HepG2 (cell line): ENCODE data around the gene TRPC1. TPM values are rescaled to one million over a fixed set of nuclear protein-coding genes. Genes with fewer than 3 reads are reported as not detected.
"Not testable (repeated sequence)": the region's sequence is repeated elsewhere in the genome, so short reads cannot be mapped to it uniquely, and the experiment has no call there.

Experiments
- ATAC-seq: fragments of 200-7000 bp; cut with Tn5 transposase; 3 replicates; pipeline ENCODE4 v1.9.1; 2020; ENCODE audit warnings: mild to moderate bottlenecking, moderate library complexity
- BruUV-seq: library from RNA; stranded (reverse); fragments of 400-500 nt; replicated peaks from 2 replicates; lab custom pipeline; 2021; lab: Mats Ljungman, UMichigan
- CTCF ChIA-PET: fragments of 300-600 bp; formaldehyde crosslinking; extraction: SDS; loops from one replicate; lab custom pipeline; 2021; ENCODE audit warnings: low total read pairs, inconsistent platforms, low intra/inter-chr PET ratio; lab: Yijun Ruan, JAX
- POLR2A ChIA-PET: fragments of 350-600 bp; sonication (Branson Sonifier 250); formaldehyde crosslinking; loops from one replicate; lab custom pipeline; 2020; ENCODE audit warnings: antibody characterized with exemption, inconsistent platforms; lab: Yijun Ruan, JAX
- DNase-seq: peaks from one replicate; pipeline ENCODE4 v3.0.0-alpha.2; 2015; ENCODE audit warnings: low spot score
- FAIRE-seq: peaks from 3 replicates; lab custom pipeline; 2011; peaks lifted over from hg19 to GRCh38; lab: Jason Lieb, UNC
- H2AFZ ChIP-seq: one replicate; pipeline ENCODE4 v1.6.1; 2011; ENCODE audit warnings: low read length, inconsistent platforms
- H3K27ac ChIP-seq: fragments of 300-600 bp; 3 replicates; pipeline ENCODE4 v1.8.0; 2011; ENCODE audit warnings: mixed run types, mild to moderate bottlenecking, mixed read lengths, low read length, inconsistent platforms; ENCODE audit not compliant: insufficient read depth; ENCODE audit errors: extremely low read length
- H3K27me3 ChIP-seq, 2 experiments: fragments of 200-600 bp in 1 of 2; 2 replicates in 1 of 2; 3 replicates in 1 of 2; pipeline versions ENCODE4 v1.6.0 to v1.8.0; 2011; ENCODE audit warnings: low read length in 2 of 2, mild to moderate bottlenecking in 2 of 2, moderate library complexity in 2 of 2, inconsistent platforms in 1 of 2; ENCODE audit not compliant: insufficient read depth in 2 of 2, control insufficient read depth in 1 of 2
- H3K36me3 ChIP-seq, 2 experiments: fragments of 200-600 bp in 1 of 2; replicated peaks in 1 of 2; 2 replicates in 1 of 2; 3 replicates in 1 of 2; pipeline versions ENCODE4 v1.5.1 to v1.8.0; 2011; ENCODE audit warnings: low read length in 2 of 2, inconsistent platforms in 1 of 2; ENCODE audit not compliant: insufficient read depth in 2 of 2, control insufficient read depth in 1 of 2
- H3K4me1 ChIP-seq: 2 replicates; pipeline ENCODE4 v1.5.1; 2012; ENCODE audit warnings: low read length, inconsistent platforms; ENCODE audit not compliant: insufficient read depth
- H3K4me2 ChIP-seq: 2 replicates; pipeline ENCODE4 v1.6.0; 2011; ENCODE audit warnings: low read depth, low read length, inconsistent platforms
- H3K4me3 ChIP-seq, 3 experiments: fragments of 200-600 bp in 1 of 3; sonication (generic), shearing (Covaris generic) in 1 of 3; replicated peaks in 1 of 3; 2 replicates each; pipeline ENCODE4 v1.5.1; 2011 to 2016; ENCODE audit warnings: low read length in 3 of 3, inconsistent platforms in 2 of 3, low read depth in 2 of 3, mild to moderate bottlenecking in 2 of 3, control low read depth in 1 of 3, mixed read lengths in 1 of 3; ENCODE audit not compliant: insufficient read depth in 1 of 3
- H3K79me2 ChIP-seq: one replicate; pipeline ENCODE4 v1.6.1; 2011; ENCODE audit warnings: low read length, inconsistent platforms; ENCODE audit not compliant: insufficient read depth
- H3K9ac ChIP-seq: 2 replicates; pipeline ENCODE4 v1.6.0; 2011; ENCODE audit warnings: mild to moderate bottlenecking, low read depth, low read length, inconsistent platforms; ENCODE audit not compliant: insufficient read depth
- H3K9me3 ChIP-seq: 2 replicates; pipeline ENCODE4 v1.5.1; 2012; ENCODE audit warnings: mild to moderate bottlenecking, low read length
- H4K20me1 ChIP-seq: 2 replicates; pipeline ENCODE4 v1.6.0; 2011; ENCODE audit warnings: inconsistent platforms, mild to moderate bottlenecking, low read length, moderate library complexity; ENCODE audit not compliant: insufficient read depth
- HMG20B ChIP-seq: conservative IDR thresholded peaks from 2 replicates; pipeline ENCODE4 v1.6.1; 2016; ENCODE audit warnings: missing genetic modification reagents, missing compliant biosample characterization
- SRSF9 ChIP-seq: fragments of 200-400 bp; formaldehyde crosslinking; IDR thresholded peaks from 2 replicates; pipeline ENCODE4 v1.6.1; 2018; ENCODE audit warnings: borderline replicate concordance, mild to moderate bottlenecking, low read depth, low read length; ENCODE audit not compliant: insufficient read depth, poor library complexity, severe bottlenecking
- ZNF142 ChIP-seq: sonication (generic); formaldehyde crosslinking; IDR thresholded peaks from 2 replicates; pipeline ENCODE4 v1.4.0; 2020; ENCODE audit warnings: missing genetic modification reagents
- WGBS: methylation state at CpG from one replicate; pipeline ENCODE4 v1.1.6; 2017; ENCODE audit warnings: low lambda C conversion rate; 5-methylcytosine and 5-hydroxymethylcytosine counted together
- in situ Hi-C: cut with HindIII; loops from 2 replicates; pipeline ENCODE4 v1.10.0; 2017; ENCODE audit warnings: low pct_unique_long_range_greater_than_20kb; ENCODE audit not compliant: extremely low pct_ligation_motif_present
- intact Hi-C: fragments of 100-400 bp; cut with micrococcal nuclease; formaldehyde crosslinking; loops from one replicate; pipeline ENCODE4 v1.10.0; 2022; ENCODE audit not compliant: unreplicated experiment
- polyA plus RNA-seq, 8 experiments: library from polyadenylated mRNA; depleted of rRNA in 3 of 8; stranded (reverse) in 7 of 8; unstranded in 1 of 8; fragments of >200 nt; fragmentation: Illumina TruSeq in 4 of 8; extraction: Trizol in 4 of 8; gene quantifications; 2 replicates each; pipeline versions ENCODE4 v1.2.1 to v1.2.3, GENCODE V29; 2011 to 2016; ENCODE audit warnings: low read depth in 4 of 8, missing spikeins in 1 of 8, mixed read lengths in 1 of 8; ENCODE audit not compliant: insufficient read depth in 1 of 8
- total RNA-seq, 5 experiments: library from RNA; depleted of rRNA; stranded (reverse); fragments of >200 nt; fragmentation: Illumina TruSeq; extraction: Trizol; gene quantifications; 2 replicates each; pipeline ENCODE4 v1.2.3, GENCODE V29; 2016; ENCODE audit warnings: low read depth in 1 of 5

Gene TRPC1
- total and polyA plus RNA-seq, 2 of the 13 experiments (the other 11 are each of a cell fraction or from before 2014, with no cell fraction given) = 10.8 to 13.1 TPM

GRCh38 chr3:142746646-142747045 is 22.8 kb downstream of the TRPC1 start (continued):
- TF ChIP-seq ZNF142 (CRISPR knock-in tag) (no peak), SRSF9 (no peak), HMG20B (CRISPR knock-in tag) (no peak)

GRCh38 chr3:142750531-142750930 is 26.7 kb downstream of the TRPC1 start:
- H3K4me1 ChIP-seq = peaks cover 22% of the 10 kb centered on the region
- in situ Hi-C loops, H4K20me1 ChIP-seq, H3K27me3 ChIP-seq, H3K79me2 ChIP-seq, intact Hi-C loops, H3K9ac ChIP-seq, POLR2A ChIA-PET, H3K9me3 ChIP-seq, ATAC-seq, H3K27ac ChIP-seq, H3K4me3 ChIP-seq, DNase-seq, H2AFZ ChIP-seq, FAIRE-seq, H3K4me2 ChIP-seq, H3K36me3 ChIP-seq, BruUV-seq, CTCF ChIA-PET: not testable (repeated sequence)
- 96% methylated on average over 4 of the region's 4 CpGs for WGBS
